SK-N-SH (cell line): ENCODE measurements around the gene MRFAP1.

Experiments
- CTCF ChIP-seq: fragments of 200-600 bp; sonication (generic); IDR thresholded peaks from 2 replicates; pipeline ENCODE4 v1.6.1; 2017; ENCODE audit warnings: antibody characterized with exemption, mild to moderate bottlenecking, moderate library complexity
- EP300 ChIP-seq, 2 experiments: IDR thresholded peaks; 2 replicates each; pipeline versions ENCODE4 v1.4.0 to v1.6.1; 2012; ENCODE audit warnings: borderline replicate concordance in 1 of 2, low read depth in 1 of 2, low read length in 1 of 2
- MAX ChIP-seq: IDR thresholded peaks from 2 replicates; pipeline ENCODE4 v1.4.0; 2012; ENCODE audit warnings: low read depth
- NRF1 ChIP-seq: IDR thresholded peaks from 2 replicates; pipeline ENCODE4 v1.6.1; 2012; ENCODE audit warnings: low read depth, mild to moderate bottlenecking, low read length
- SIN3A ChIP-seq: IDR thresholded peaks from 2 replicates; pipeline ENCODE4 v1.6.1; 2012; ENCODE audit warnings: low read depth, mild to moderate bottlenecking, low read length, moderate library complexity, borderline replicate concordance
- TCF12 ChIP-seq: IDR thresholded peaks from 2 replicates; pipeline ENCODE4 v1.4.0; 2012

DNA sequence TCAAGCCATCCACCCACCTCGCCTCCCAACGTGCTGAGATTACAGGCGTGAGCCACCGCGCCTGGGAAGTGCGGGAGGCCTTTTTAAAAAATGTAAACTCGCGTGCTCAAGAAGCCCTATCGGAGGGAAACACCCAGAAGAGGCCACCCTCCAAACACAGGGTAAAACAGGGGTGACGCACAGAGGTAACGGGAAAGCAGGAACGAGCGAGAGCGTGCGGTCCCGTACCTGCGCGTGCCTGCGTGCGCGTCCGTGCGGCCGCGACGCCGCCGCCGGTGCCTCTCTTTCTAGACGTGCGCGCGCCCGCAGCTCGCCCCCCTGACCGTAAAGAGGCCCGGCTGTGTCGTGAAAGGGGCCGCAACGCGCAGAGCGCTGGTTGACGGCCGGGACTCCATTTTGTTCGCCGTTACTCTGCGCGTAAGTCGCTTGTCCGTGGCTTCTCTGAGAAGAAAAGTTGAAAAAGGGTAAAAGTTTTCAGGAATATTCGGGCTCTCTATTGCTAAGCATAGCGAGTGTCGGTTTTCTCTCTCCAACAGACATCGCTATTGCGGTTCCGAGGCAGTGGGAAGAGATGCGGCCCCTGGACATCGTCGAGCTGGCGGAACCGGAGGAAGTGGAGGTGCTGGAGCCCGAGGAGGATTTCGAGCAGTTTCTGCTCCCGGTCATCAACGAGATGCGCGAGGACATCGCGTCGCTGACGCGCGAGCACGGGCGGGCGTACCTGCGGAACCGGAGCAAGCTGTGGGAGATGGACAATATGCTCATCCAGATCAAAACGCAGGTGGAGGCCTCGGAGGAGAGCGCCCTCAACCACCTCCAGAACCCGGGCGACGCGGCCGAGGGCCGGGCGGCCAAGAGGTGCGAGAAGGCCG lies at the start of gene MRFAP1:
- no peak for TF ChIP-seq CTCF
- peak; percentile 76 for TF ChIP-seq NRF1
- peak; percentile 93 for TF ChIP-seq MAX
- TF ChIP-seq TCF12, result no peak
- no peak; a peak in 1 of 4 replicates for TF ChIP-seq EP300 (IDR thresholded peaks at IDR 0.05; ENCODE audit: borderline replicate concordance in 1 of 2, low read depth in 1 of 2, low read length in 1 of 2)
- TF ChIP-seq SIN3A, result no peak
